ENCODE results near the gene NUMA1. TPM values are rescaled to one million over a fixed set of nuclear protein-coding genes. Genes with fewer than 3 reads are reported as not detected.

The NUMA1 gene
- total RNA-seq, 1 donor from 2014 or later = 130 TPM

GRCh38 chr11:72120930-72121329 is 40.6 kb upstream of the NUMA1 start:
- H3K4me2 ChIP-seq = no peak overlapping the region
- no peaks in the 10 kb centered on the region for H3K36me3 ChIP-seq
- no peaks in the 10 kb centered on the region for H3K79me2 ChIP-seq (ENCODE audit: low read depth)
- no peak overlapping the region for H3K9ac ChIP-seq
- H3F3A ChIP-seq (ENCODE audit: low read depth) = no peaks in the 10 kb centered on the region
- no peaks in the 10 kb centered on the region for H3K9me3 ChIP-seq (ENCODE audit: low read depth)
- H3K4me1 ChIP-seq = no peaks in the 10 kb centered on the region
- Mint-ChIP-seq H3K4me3 (no peak overlapping the region), H3K27me3 (ENCODE audit: insufficient read depth, low read depth) (peaks cover 4% of the 10 kb centered on the region), H3K27ac (no peak overlapping the region), H3K9me3 (no peaks in the 10 kb centered on the region), H3K36me3 (no peaks in the 10 kb centered on the region), H3K4me1 (no peaks in the 10 kb centered on the region)
- H4K20me1 ChIP-seq (ENCODE audit: low read depth) = no peaks in the 10 kb centered on the region
- no peak overlapping the region for H3K27ac ChIP-seq
- H3K27me3 ChIP-seq = peaks cover 18% of the 10 kb centered on the region
- no peak overlapping the region for H2AFZ ChIP-seq (replicated peaks)
- H3K4me3 ChIP-seq = no peak overlapping the region
- TF ChIP-seq CTCF (IDR thresholded peaks at IDR 0.05) (no peak), EZH2 (IDR thresholded peaks at IDR 0.05) (no peak), EZH2phosphoT487 (IDR thresholded peaks at IDR 0.05) (no peak)
- DNase-seq (ENCODE audit: low spot score) = no peak

GRCh38 chr11:72119198-72119597 is 38.9 kb upstream of the NUMA1 start:
- Histone ChIP-seq H3K4me1 (no peaks in the 10 kb centered on the region), H3K79me2 (ENCODE audit: low read depth) (no peaks in the 10 kb centered on the region), H3K9me3 (ENCODE audit: low read depth) (no peaks in the 10 kb centered on the region), H3K9ac (no peak overlapping the region), H3K4me2 (no peak overlapping the region), H3F3A (ENCODE audit: low read depth) (no peaks in the 10 kb centered on the region), H3K4me3 (no peak overlapping the region), H3K36me3 (no peaks in the 10 kb centered on the region), H3K27me3 (peaks cover 35% of the 10 kb centered on the region), H3K27ac (no peak overlapping the region), H4K20me1 (ENCODE audit: low read depth) (no peaks in the 10 kb centered on the region), H2AFZ (replicated peaks) (peak overlapping the region; percentile 12)
- Mint-ChIP-seq H3K4me3 (no peak overlapping the region), H3K27me3 (ENCODE audit: insufficient read depth, low read depth) (peaks cover 2% of the 10 kb centered on the region), H3K36me3 (no peaks in the 10 kb centered on the region), H3K9me3 (no peaks in the 10 kb centered on the region), H3K27ac (no peak overlapping the region), H3K4me1 (no peaks in the 10 kb centered on the region)
- no peak for DNase-seq (ENCODE audit: low spot score)
- TF ChIP-seq CTCF (IDR thresholded peaks at IDR 0.05) (no peak), EZH2phosphoT487 (IDR thresholded peaks at IDR 0.05) (no peak), EZH2 (IDR thresholded peaks at IDR 0.05) (no peak)

GRCh38 chr11:72116019-72116755 is 35.8 kb upstream of the NUMA1 start:
- no peak overlapping the region for H3K27ac ChIP-seq
- H2AFZ ChIP-seq (replicated peaks) = no peak overlapping the region
- Mint-ChIP-seq H3K9me3 (no peaks in the 10 kb centered on the region), H3K4me1 (peaks cover 18% of the 10 kb centered on the region), H3K36me3 (no peaks in the 10 kb centered on the region), H3K27ac (no peak overlapping the region), H3K4me3 (no peak overlapping the region), H3K27me3 (ENCODE audit: insufficient read depth, low read depth) (peaks cover 5% of the 10 kb centered on the region)
- no peaks in the 10 kb centered on the region for H3K79me2 ChIP-seq (ENCODE audit: low read depth)
- H3K9me3 ChIP-seq (ENCODE audit: low read depth) = no peaks in the 10 kb centered on the region
- no peak overlapping the region for H3K9ac ChIP-seq
- TF ChIP-seq CTCF (IDR thresholded peaks at IDR 0.05) (no peak), EZH2phosphoT487 (IDR thresholded peaks at IDR 0.05) (no peak), EZH2 (IDR thresholded peaks at IDR 0.05) (no peak)
- H3K27me3 ChIP-seq = peaks cover 40% of the 10 kb centered on the region
- H3F3A ChIP-seq (ENCODE audit: low read depth) = peaks cover 19% of the 10 kb centered on the region
- no peak for DNase-seq (ENCODE audit: low spot score)
- H3K4me3 ChIP-seq = no peak overlapping the region
- no peaks in the 10 kb centered on the region for H3K36me3 ChIP-seq
- H3K4me1 ChIP-seq = peaks cover 6% of the 10 kb centered on the region
- H4K20me1 ChIP-seq (ENCODE audit: low read depth) = no peaks in the 10 kb centered on the region
- H3K4me2 ChIP-seq = no peak overlapping the region

Measured in neural progenitor cell (in vitro differentiated cells).